H9 (cell line): Measurements from ENCODE around the gene SLC39A7. TPM values are rescaled to one million over a fixed set of nuclear protein-coding genes. Genes with fewer than 3 reads are reported as not detected.

Experiments
- DNase-seq: peaks from one replicate; pipeline ENCODE4 v3.0.0-alpha.2; 2017
- H2AFZ ChIP-seq: one replicate; pipeline ENCODE4 v1.6.1; 2013; ENCODE audit warnings: mild to moderate bottlenecking, low read length, control low read depth, moderate library complexity
- H2AK5ac ChIP-seq: 2 replicates; pipeline ENCODE4 v1.6.1; 2013; ENCODE audit warnings: low read length, control low read depth, mixed read lengths; ENCODE audit not compliant: insufficient read length
- H2BK120ac ChIP-seq: one replicate; pipeline ENCODE4 v1.6.1; 2013; ENCODE audit warnings: low read depth, mild to moderate bottlenecking, low read length, control low read depth, inconsistent platforms; ENCODE audit not compliant: poor library complexity, severe bottlenecking
- H2BK12ac ChIP-seq: 2 replicates; pipeline ENCODE4 v1.6.1; 2013; ENCODE audit warnings: low read length, control low read depth, mixed read lengths, low read depth; ENCODE audit not compliant: insufficient read length
- H2BK15ac ChIP-seq: 2 replicates; pipeline ENCODE4 v1.6.1; 2013; ENCODE audit warnings: low read depth, low read length, control low read depth
- H2BK20ac ChIP-seq: one replicate; pipeline ENCODE4 v1.6.1; 2013; ENCODE audit warnings: low read depth, mild to moderate bottlenecking, low read length, control low read depth, inconsistent platforms; ENCODE audit not compliant: poor library complexity, severe bottlenecking
- H2BK5ac ChIP-seq: 2 replicates; pipeline ENCODE4 v1.6.1; 2013; ENCODE audit warnings: low read length, control low read depth, mixed read lengths; ENCODE audit not compliant: insufficient read length
- H3K14ac ChIP-seq: 2 replicates; pipeline ENCODE4 v1.6.1; 2013; ENCODE audit warnings: low read length, control low read depth; ENCODE audit not compliant: insufficient read depth
- H3K18ac ChIP-seq: 2 replicates; pipeline ENCODE4 v1.6.1; 2013; ENCODE audit warnings: low read depth, mild to moderate bottlenecking, mixed read lengths, low read length, control low read depth; ENCODE audit not compliant: insufficient read length
- H3K23ac ChIP-seq: 2 replicates; pipeline ENCODE4 v1.6.1; 2013; ENCODE audit warnings: low read length, control low read depth, mixed read lengths, low read depth; ENCODE audit not compliant: insufficient read length
- H3K23me2 ChIP-seq: 2 replicates; pipeline ENCODE4 v1.6.1; 2013; ENCODE audit warnings: low read depth, mild to moderate bottlenecking, mixed read lengths, low read length, control low read depth; ENCODE audit not compliant: insufficient read length, poor library complexity, severe bottlenecking
- H3K27ac ChIP-seq: 2 replicates; pipeline ENCODE4 v1.5.1; 2013; ENCODE audit warnings: low read length, control low read depth, mixed read lengths, low read depth; ENCODE audit not compliant: insufficient read length
- H3K27me3 ChIP-seq: 2 replicates; pipeline ENCODE4 v1.6.1; 2013; ENCODE audit warnings: low read length, control low read depth, inconsistent platforms; ENCODE audit not compliant: insufficient read depth
- H3K4ac ChIP-seq: 2 replicates; pipeline ENCODE4 v1.6.1; 2013; ENCODE audit warnings: low read depth, mild to moderate bottlenecking, control low read depth, inconsistent platforms, low read length, moderate library complexity
- H3K4me1 ChIP-seq: 2 replicates; pipeline ENCODE4 v1.6.1; 2013; ENCODE audit warnings: low read length, control low read depth, inconsistent platforms; ENCODE audit not compliant: insufficient read depth
- H3K4me2 ChIP-seq: 2 replicates; pipeline ENCODE4 v1.6.1; 2013; ENCODE audit warnings: low read length, control low read depth, mixed read lengths; ENCODE audit not compliant: insufficient read length, insufficient read depth
- H3K56ac ChIP-seq: 2 replicates; pipeline ENCODE4 v1.6.1; 2013; ENCODE audit warnings: low read depth, mild to moderate bottlenecking, mixed read lengths, low read length, control low read depth; ENCODE audit not compliant: insufficient read length
- H3K79me1 ChIP-seq: 2 replicates; pipeline ENCODE4 v1.6.1; 2013; ENCODE audit warnings: low read depth, mild to moderate bottlenecking, moderate library complexity, low read length, control low read depth, inconsistent platforms; ENCODE audit not compliant: insufficient read depth, poor library complexity, severe bottlenecking
- H3K79me2 ChIP-seq: 2 replicates; pipeline ENCODE4 v1.6.1; 2013; ENCODE audit warnings: low read length, control low read depth, inconsistent platforms; ENCODE audit not compliant: insufficient read depth
- H3K9ac ChIP-seq: 2 replicates; pipeline ENCODE4 v1.6.1; 2013; ENCODE audit warnings: low read length, control low read depth, mixed read lengths; ENCODE audit not compliant: insufficient read length; ENCODE audit errors: extremely low read depth
- H3K9me3 ChIP-seq: one replicate; pipeline ENCODE4 v1.6.1; 2013; ENCODE audit warnings: low read depth, low read length, inconsistent platforms; ENCODE audit not compliant: control insufficient read depth
- H3T11ph ChIP-seq: one replicate; pipeline ENCODE4 v1.6.1; 2013; ENCODE audit warnings: mild to moderate bottlenecking, low read length, control low read depth, inconsistent platforms
- H4K20me1 ChIP-seq: one replicate; pipeline ENCODE4 v1.6.1; 2013; ENCODE audit not compliant: control insufficient read depth, insufficient read length, insufficient read depth
- H4K5ac ChIP-seq: 2 replicates; pipeline ENCODE4 v1.6.1; 2013; ENCODE audit warnings: low read depth, mild to moderate bottlenecking, mixed read lengths, low read length, control low read depth; ENCODE audit not compliant: insufficient read length
- H4K8ac ChIP-seq: replicated peaks from 2 replicates; pipeline ENCODE4 v1.6.1; 2013; ENCODE audit warnings: low read length, control low read depth, mixed read lengths, low read depth; ENCODE audit not compliant: insufficient read length
- H4K91ac ChIP-seq: 2 replicates; pipeline ENCODE4 v1.6.1; 2013; ENCODE audit warnings: low read depth, mild to moderate bottlenecking, moderate library complexity, mixed read lengths, low read length, control low read depth; ENCODE audit not compliant: insufficient read length
- H3K27ac Mint-ChIP-seq, 3 experiments: 2 replicates in 2 of 3; 3 replicates in 1 of 3; pipeline ENCODE4 v1.8.0; 2020 to 2021; ENCODE audit warnings: mixed read lengths in 3 of 3, mild to moderate bottlenecking in 1 of 3, moderate library complexity in 1 of 3
- H3K27me3 Mint-ChIP-seq: 2 replicates; pipeline ENCODE4 v1.8.0; 2021; ENCODE audit warnings: low read depth, mild to moderate bottlenecking, moderate library complexity, mixed read lengths
- H3K36me3 Mint-ChIP-seq, 3 experiments: 2 replicates in 2 of 3; 3 replicates in 1 of 3; pipeline ENCODE4 v1.8.0; 2020 to 2021; ENCODE audit warnings: low read depth in 3 of 3, mixed read lengths in 3 of 3; ENCODE audit not compliant: insufficient read depth in 1 of 3
- H3K4me1 Mint-ChIP-seq, 2 experiments: 2 replicates each; pipeline ENCODE4 v1.8.0; 2020; ENCODE audit warnings: mixed read lengths in 2 of 2
- H3K4me3 Mint-ChIP-seq, 2 experiments: 2 replicates in 1 of 2; 3 replicates in 1 of 2; pipeline ENCODE4 v1.8.0; 2020 to 2021; ENCODE audit warnings: mild to moderate bottlenecking in 2 of 2, mixed read lengths in 2 of 2, moderate library complexity in 1 of 2
- H3K9me3 Mint-ChIP-seq, 2 experiments: 2 replicates in 1 of 2; 3 replicates in 1 of 2; pipeline ENCODE4 v1.8.0; 2020; ENCODE audit warnings: mild to moderate bottlenecking in 2 of 2, mixed read lengths in 2 of 2, moderate library complexity in 1 of 2
- microRNA-seq: library from miRNA; unstranded; fragments of <30 nt; microRNA quantifications from one replicate; pipeline ENCODE4, GENCODE V29; 2020; ENCODE audit warnings: borderline microRNAs expressed
- total RNA-seq: library from RNA; stranded (reverse); gene quantifications from 2 replicates; pipeline ENCODE4 v1.2.1, GENCODE V29; 2021
- TF ChIP-seq, protein P1 (sequence below): fragments of 200-600 bp; sonication (generic); conservative IDR thresholded peaks from 3 replicates; pipeline ENCODE4 v1.8.0; 2021; ENCODE audit warnings: antibody characterized with exemption, mild to moderate bottlenecking

SLC39A7 gene
- total RNA-seq, 1 experiment from 2014 or later, result 107 TPM

- Histone ChIP-seq H3K4ac (no peak overlapping the region), H4K91ac (no peak overlapping the region), H2BK20ac (no peak overlapping the region), H3K23ac (no peak overlapping the region), H2BK15ac (no peak overlapping the region), H4K5ac (no peak overlapping the region), H4K20me1 (no peaks in the 10 kb centered on the region), H3K27me3 (no peaks in the 10 kb centered on the region; the same call in 1 of the 2 replicates), H3K18ac (no peak overlapping the region), H3K56ac (no peak overlapping the region), H2BK12ac (no peak overlapping the region), H3K27ac (no peak overlapping the region), H3K14ac (no peak overlapping the region), H2BK5ac (no peak overlapping the region), H3K9ac (no peak overlapping the region), H3K79me2 (no peaks in the 10 kb centered on the region), H3K79me1 (no peaks in the 10 kb centered on the region), H4K8ac (no peak overlapping the region), H3K23me2 (peaks cover 17% of the 10 kb centered on the region), H2AFZ (no peak overlapping the region), H2BK120ac (no peak overlapping the region), H3K4me1 (no peaks in the 10 kb centered on the region; the same call in 1 of the 2 replicates), H2AK5ac (no peak overlapping the region), H3T11ph (no peak overlapping the region), H3K9me3 (no peaks in the 10 kb centered on the region), H3K4me2 (no peak overlapping the region)
- DNase-seq, result no peak
- H3K4me3 Mint-ChIP-seq, result no peak overlapping the region
- peaks cover 20 to 24% of the 10 kb centered on the region in 2 experiments for H3K4me1 Mint-ChIP-seq
- TF ChIP-seq, protein P1, sequence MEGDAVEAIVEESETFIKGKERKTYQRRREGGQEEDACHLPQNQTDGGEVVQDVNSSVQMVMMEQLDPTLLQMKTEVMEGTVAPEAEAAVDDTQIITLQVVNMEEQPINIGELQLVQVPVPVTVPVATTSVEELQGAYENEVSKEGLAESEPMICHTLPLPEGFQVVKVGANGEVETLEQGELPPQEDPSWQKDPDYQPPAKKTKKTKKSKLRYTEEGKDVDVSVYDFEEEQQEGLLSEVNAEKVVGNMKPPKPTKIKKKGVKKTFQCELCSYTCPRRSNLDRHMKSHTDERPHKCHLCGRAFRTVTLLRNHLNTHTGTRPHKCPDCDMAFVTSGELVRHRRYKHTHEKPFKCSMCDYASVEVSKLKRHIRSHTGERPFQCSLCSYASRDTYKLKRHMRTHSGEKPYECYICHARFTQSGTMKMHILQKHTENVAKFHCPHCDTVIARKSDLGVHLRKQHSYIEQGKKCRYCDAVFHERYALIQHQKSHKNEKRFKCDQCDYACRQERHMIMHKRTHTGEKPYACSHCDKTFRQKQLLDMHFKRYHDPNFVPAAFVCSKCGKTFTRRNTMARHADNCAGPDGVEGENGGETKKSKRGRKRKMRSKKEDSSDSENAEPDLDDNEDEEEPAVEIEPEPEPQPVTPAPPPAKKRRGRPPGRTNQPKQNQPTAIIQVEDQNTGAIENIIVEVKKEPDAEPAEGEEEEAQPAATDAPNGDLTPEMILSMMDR, result no peak
- H3K36me3 Mint-ChIP-seq, result peaks cover 11 to 36% (median 29%) of the 10 kb centered on the region in 3 experiments
- H3K27ac Mint-ChIP-seq, result no peak overlapping the region
- H3K9me3 Mint-ChIP-seq, result no peaks in the 10 kb centered on the region; a peak in 1 of 5 replicates
- H3K27me3 Mint-ChIP-seq, result peaks cover 13% of the 10 kb centered on the region
Measured at GRCh38 chr6:33252759-33253158, 52.1 kb downstream of the SLC39A7 start.

Small RNA genes lying within 50 kb of the gene (microRNA-seq; reads per million reads assigned to microRNA genes)
- gene MIR219A1, result 0.35 reads per million

Other genes starting within 250 kb of the SLC39A7 start
- 6.6 and 7.5 TPM in 2 replicates for gene HLA-DMA, start 247.8 kb upstream of the SLC39A7 start, total RNA-seq
- gene BRD2, start 232.3 kb upstream of the SLC39A7 start, total RNA-seq, result 244 and 252 TPM in 2 replicates
- 15.3 and 15.6 TPM in 2 replicates for gene HLA-DOA, start 191.3 kb upstream of the SLC39A7 start, total RNA-seq
- gene HLA-DPA1, start 127.2 kb upstream of the SLC39A7 start, total RNA-seq, result 2.6 and 4.0 TPM in 2 replicates
- 23.4 and 23.6 TPM in 2 replicates for gene HLA-DPB1, start 124.9 kb upstream of the SLC39A7 start, total RNA-seq
- 2.0 and 2.3 TPM in 2 replicates for gene COL11A2, start 8.4 kb upstream of the SLC39A7 start, total RNA-seq
- 14.8 and 16.8 TPM in 2 replicates for gene RXRB, start 202 bp upstream of the SLC39A7 start, total RNA-seq
- gene HSD17B8, start 3.8 kb downstream of the SLC39A7 start, total RNA-seq, result 5.5 and 7.1 TPM in 2 replicates
- 29.8 and 31.0 TPM in 2 replicates for gene RING1, start 7.6 kb downstream of the SLC39A7 start, total RNA-seq
- gene VPS52, start 71.0 kb downstream of the SLC39A7 start, total RNA-seq, result 46.9 and 47.1 TPM in 2 replicates
- gene RPS18, start 71.2 kb downstream of the SLC39A7 start, total RNA-seq, result 3,216 and 3,296 TPM in 2 replicates
- gene B3GALT4, start 76.3 kb downstream of the SLC39A7 start, total RNA-seq, result 3.2 and 3.4 TPM in 2 replicates
- gene WDR46, start 88.4 kb downstream of the SLC39A7 start, total RNA-seq, result 99.2 and 110 TPM in 2 replicates
- 85.8 and 90.7 TPM in 2 replicates for gene PFDN6, start 88.7 kb downstream of the SLC39A7 start, total RNA-seq
- gene RGL2, start 98.1 kb downstream of the SLC39A7 start, total RNA-seq, result 70.5 and 74.3 TPM in 2 replicates
- 28.2 and 29.5 TPM in 2 replicates for gene TAPBP, start 113.2 kb downstream of the SLC39A7 start, total RNA-seq
- gene ZBTB22, start 116.9 kb downstream of the SLC39A7 start, total RNA-seq, result 8.1 TPM in 2 replicates
- 80.2 and 80.4 TPM in 2 replicates for gene DAXX, start 122.1 kb downstream of the SLC39A7 start, total RNA-seq
- 73.1 and 73.8 TPM in 2 replicates for gene KIFC1, start 191.0 kb downstream of the SLC39A7 start, total RNA-seq
- 49.8 and 56.8 TPM in 2 replicates for gene PHF1, start 210.1 kb downstream of the SLC39A7 start, total RNA-seq
- gene CUTA, start 217.2 kb downstream of the SLC39A7 start, total RNA-seq, result 257 and 264 TPM in 2 replicates
- gene SYNGAP1, start 219.2 kb downstream of the SLC39A7 start, total RNA-seq, result 111 and 121 TPM in 2 replicates